HEK293T (cell line): ENCODE measurements around the gene KIAA1217.

ENCODE experiments used
- ARNT ChIP-seq: fragments of 450-650 bp; IDR thresholded peaks from 2 replicates; pipeline ENCODE4 v1.6.1; 2017; ENCODE audit warnings: mild to moderate bottlenecking
- BHLHE40 ChIP-seq: fragments of 450-650 bp; IDR thresholded peaks from 2 replicates; pipeline ENCODE4 v1.6.1; 2016; ENCODE audit warnings: mild to moderate bottlenecking, moderate library complexity, borderline replicate concordance
- CTBP1 ChIP-seq: fragments of 450-650 bp; IDR thresholded peaks from 2 replicates; pipeline ENCODE4 v1.6.1; 2016; ENCODE audit warnings: borderline replicate concordance
- ELF4 ChIP-seq: fragments of 450-650 bp; IDR thresholded peaks from 2 replicates; pipeline ENCODE4 v1.6.1; 2017; ENCODE audit warnings: antibody characterized with exemption
- FOXA1 ChIP-seq: fragments of 450-650 bp; IDR thresholded peaks from 2 replicates; pipeline ENCODE4 v1.6.1; 2016; ENCODE audit warnings: mild to moderate bottlenecking
- FOXM1 ChIP-seq: fragments of 450-650 bp; IDR thresholded peaks from 2 replicates; pipeline ENCODE4 v1.6.1; 2017; ENCODE audit warnings: mild to moderate bottlenecking, borderline replicate concordance
- HDGF ChIP-seq: fragments of 450-650 bp; IDR thresholded peaks from 2 replicates; pipeline ENCODE4 v1.6.1; 2017; ENCODE audit warnings: antibody characterized with exemption, borderline replicate concordance
- L3MBTL2 ChIP-seq: fragments of 450-650 bp; conservative IDR thresholded peaks from 2 replicates; pipeline ENCODE4 v1.6.1; 2016; ENCODE audit warnings: mild to moderate bottlenecking
- NFRKB ChIP-seq: fragments of 450-650 bp; IDR thresholded peaks from 2 replicates; pipeline ENCODE4 v1.6.1; 2016; ENCODE audit warnings: mild to moderate bottlenecking, moderate library complexity
- SP1 ChIP-seq: fragments of 450-650 bp; IDR thresholded peaks from 2 replicates; pipeline ENCODE4 v1.6.1; 2017
- TARDBP ChIP-seq: fragments of 450-650 bp; IDR thresholded peaks from 2 replicates; pipeline ENCODE4 v1.6.1; 2016

- TF ChIP-seq HDGF (no peak), L3MBTL2 (no peak), NFRKB (no peak), BHLHE40 (no peak), FOXA1 (no peak), CTBP1 (no peak), ELF4 (no peak), FOXM1 (no peak), TARDBP (no peak), SP1 (no peak), ARNT (no peak)
Measured at GRCh38 chr10:24418532-24418931, 209.6 kb downstream of the KIAA1217 start.
